Dermis blood vessel endothelial cell (primary cell): ENCODE data around the gene C11orf71. TPM values are rescaled to one million over a fixed set of nuclear protein-coding genes. Genes with fewer than 3 reads are reported as not detected.

Source experiments
- DNase-seq: peaks from one replicate; pipeline ENCODE4 v3.0.0; 2010
- total RNA-seq: library from RNA; depleted of rRNA; stranded (reverse); fragments of >200 nt; gene quantifications from 2 replicates; pipeline ENCODE4 v1.2.3, GENCODE V29; 2014

The C11orf71 gene
- total RNA-seq, 1 donor from 2014 or later = 3.7 TPM

DNA sequence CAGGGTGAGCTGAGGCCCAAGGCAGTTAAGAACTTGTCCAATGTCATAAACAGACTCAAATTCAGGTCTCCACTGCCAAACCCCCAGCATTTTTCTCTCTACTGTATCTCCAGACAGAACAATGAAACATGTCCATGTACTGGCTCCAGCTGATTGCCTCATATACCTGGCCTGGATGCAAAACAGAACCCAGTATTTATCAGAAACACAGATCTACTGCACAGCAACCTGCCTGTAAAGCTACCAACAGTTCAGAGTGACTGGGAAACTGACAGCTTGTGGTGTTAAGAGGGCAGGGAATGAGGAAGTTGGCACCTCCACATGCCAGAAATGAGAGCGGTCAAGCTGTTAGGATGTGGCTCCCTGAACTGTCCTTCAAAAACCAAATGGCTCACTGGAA is 41.6 kb downstream of the C11orf71 start:
- DNase-seq = no peak

DNA sequence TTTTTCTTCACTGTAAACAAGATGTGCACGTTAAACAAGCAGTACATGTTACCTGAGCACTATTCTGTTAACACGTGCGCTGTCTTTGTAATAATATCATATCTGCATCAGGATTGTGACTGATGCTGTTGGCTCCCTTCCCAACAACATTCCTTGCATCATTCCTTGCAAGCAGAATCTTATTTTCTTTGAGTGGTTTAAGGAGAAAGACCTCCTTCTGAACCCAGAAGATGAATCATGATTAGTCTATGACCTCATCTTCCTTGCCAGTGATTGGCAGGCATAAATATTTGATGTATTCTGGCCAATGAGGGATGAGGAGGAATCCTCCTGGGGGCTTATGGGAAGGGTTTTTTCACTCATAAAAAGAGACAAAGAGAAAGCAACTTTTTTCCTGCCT is 46.2 kb downstream of the C11orf71 start:
- peak; percentile 58 for DNase-seq

DNA sequence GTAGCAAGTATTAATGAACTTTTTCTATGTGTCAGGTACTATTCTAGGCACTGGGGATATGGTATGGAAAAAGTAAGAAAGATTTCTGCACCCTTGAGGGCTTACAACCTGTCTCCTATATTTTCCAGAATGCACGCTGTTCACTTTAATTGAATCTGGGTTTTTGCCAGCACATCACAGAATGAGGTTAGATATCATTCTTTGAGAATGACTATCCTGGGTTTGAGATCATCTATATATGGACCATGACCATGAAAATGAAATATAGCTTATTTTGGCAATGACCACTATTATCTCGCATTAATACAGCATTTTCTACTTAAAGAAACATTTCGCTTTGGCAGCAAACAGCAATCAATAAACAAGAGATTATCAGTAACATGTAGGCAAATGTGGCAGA is 46.9 kb downstream of the C11orf71 start:
- no peak for DNase-seq

GRCh38 chr11:114350022-114350421 is 50.3 kb downstream of the C11orf71 start:
- no peak for DNase-seq

Other genes with a start within 250 kb of the C11orf71 start
- gene NNMT, start 104.1 kb downstream of the C11orf71 start, total RNA-seq = 182 and 330 TPM in 2 replicates
- 32.2 and 69.9 TPM in 2 replicates for gene RBM7, start 155 bp upstream of the C11orf71 start, total RNA-seq
- 127 and 169 TPM in 2 replicates for gene REXO2, start 39.0 kb upstream of the C11orf71 start, total RNA-seq
- gene NXPE1, start 159.4 kb upstream of the C11orf71 start, total RNA-seq = not detected in 2 replicates
- gene NXPE4, start 195.3 kb upstream of the C11orf71 start, total RNA-seq = not detected in 2 replicates